GM23338 (cell line): Measurements from ENCODE around the gene SELENOS. TPM values are rescaled to one million over a fixed set of nuclear protein-coding genes. Genes with fewer than 3 reads are reported as not detected.

Experiments
- ATAC-seq: fragments of 200-7000 bp; cut with Tn5 transposase; 3 replicates; pipeline ENCODE4 v1.9.1; 2020
- DNase-seq: peaks from one replicate; pipeline ENCODE4 v3.0.0-alpha.2; 2015; ENCODE audit warnings: low spot score
- H2AFZ ChIP-seq: fragments of 200-600 bp; sonication (generic); 2 replicates; pipeline ENCODE4 v1.8.0; 2016; ENCODE audit warnings: antibody characterized with exemption, mild to moderate bottlenecking, moderate library complexity
- H3F3A ChIP-seq: fragments of 200-600 bp; sonication (generic); replicated peaks from 2 replicates; pipeline ENCODE4 v1.8.0; 2017; ENCODE audit warnings: antibody characterized with exemption, mixed run types, low read depth
- H3K27ac ChIP-seq: fragments of 200-600 bp; sonication (generic); 2 replicates; pipeline ENCODE4 v1.6.1; 2016; ENCODE audit warnings: low read depth
- H3K27me3 ChIP-seq: fragments of 200-600 bp; sonication (generic); 2 replicates; pipeline ENCODE4 v1.8.0; 2016; ENCODE audit warnings: mild to moderate bottlenecking, mixed run types, moderate library complexity; ENCODE audit not compliant: insufficient read depth
- H3K36me3 ChIP-seq: fragments of 200-600 bp; sonication (generic); 2 replicates; pipeline ENCODE4 v1.8.0; 2016; ENCODE audit warnings: mild to moderate bottlenecking; ENCODE audit not compliant: insufficient read depth
- H3K4me1 ChIP-seq: fragments of 200-600 bp; sonication (generic); 2 replicates; pipeline ENCODE4 v1.8.0; 2016; ENCODE audit warnings: mild to moderate bottlenecking, moderate library complexity; ENCODE audit not compliant: insufficient read depth
- H3K4me2 ChIP-seq: fragments of 200-600 bp; sonication (generic); 2 replicates; pipeline ENCODE4 v1.7.1; 2017; ENCODE audit warnings: mixed run types
- H3K4me3 ChIP-seq: fragments of 200-600 bp; sonication (generic); 2 replicates; pipeline ENCODE4 v1.6.1; 2016; ENCODE audit warnings: mixed run types
- H3K79me2 ChIP-seq: fragments of 200-600 bp; sonication (generic); replicated peaks from 2 replicates; pipeline ENCODE4 v1.8.0; 2017; ENCODE audit warnings: mild to moderate bottlenecking; ENCODE audit not compliant: insufficient read depth
- H3K9me2 ChIP-seq: fragments of 200-600 bp; sonication (generic); 2 replicates; pipeline ENCODE4 v1.8.0; 2017; ENCODE audit not compliant: insufficient read depth
- H4K20me1 ChIP-seq: fragments of 200-600 bp; sonication (generic); replicated peaks from 2 replicates; pipeline ENCODE4 v1.8.0; 2017; ENCODE audit warnings: mild to moderate bottlenecking; ENCODE audit not compliant: insufficient read depth
- H3K27ac Mint-ChIP-seq: 2 replicates; pipeline ENCODE4 v1.8.0; 2020; ENCODE audit warnings: inconsistent platforms, mild to moderate bottlenecking, moderate library complexity, mixed read lengths
- H3K27me3 Mint-ChIP-seq: 3 replicates; pipeline ENCODE4 v1.8.0; 2022; ENCODE audit warnings: low read depth, mild to moderate bottlenecking, moderate library complexity, mixed read lengths, inconsistent platforms; ENCODE audit not compliant: insufficient read depth, poor library complexity
- H3K36me3 Mint-ChIP-seq: 3 replicates; pipeline ENCODE4 v1.8.0; 2021; ENCODE audit warnings: low read depth, mild to moderate bottlenecking, inconsistent platforms, moderate library complexity, mixed read lengths
- H3K4me1 Mint-ChIP-seq: 3 replicates; pipeline ENCODE4 v1.8.0; 2020; ENCODE audit warnings: mild to moderate bottlenecking, inconsistent platforms, mixed read lengths
- H3K4me3 Mint-ChIP-seq: 3 replicates; pipeline ENCODE4 v1.8.0; 2021; ENCODE audit warnings: moderate library complexity, mild to moderate bottlenecking, inconsistent platforms, mixed read lengths
- H3K9me3 Mint-ChIP-seq: 3 replicates; pipeline ENCODE4 v1.8.0; 2020; ENCODE audit warnings: moderate library complexity, mild to moderate bottlenecking, inconsistent platforms, mixed read lengths
- EZH2 ChIP-seq: fragments of 200-600 bp; sonication (generic); IDR thresholded peaks from one replicate; pipeline ENCODE4 v1.8.0; 2017; ENCODE audit warnings: antibody characterized with exemption, mild to moderate bottlenecking, low read depth; ENCODE audit not compliant: unreplicated experiment
- EZH2phosphoT487 ChIP-seq: fragments of 200-600 bp; sonication (generic); IDR thresholded peaks from one replicate; pipeline ENCODE4 v1.8.1; 2018; ENCODE audit warnings: antibody characterized with exemption; ENCODE audit not compliant: unreplicated experiment
- JUNB ChIP-seq: IDR thresholded peaks from one replicate; pipeline ENCODE4 v1.6.1; 2016; ENCODE audit warnings: antibody characterized with exemption; ENCODE audit not compliant: unreplicated experiment
- NANOG ChIP-seq: IDR thresholded peaks from 2 replicates; pipeline ENCODE4 v1.6.1; 2016; ENCODE audit warnings: antibody characterized with exemption, borderline replicate concordance
- POLR2AphosphoS5 ChIP-seq: IDR thresholded peaks from 2 replicates; pipeline ENCODE4 v1.6.1; 2016; ENCODE audit warnings: antibody characterized with exemption, low read depth
- ZNF114 ChIP-seq: fragments of 250-450 bp; sonication (Bioruptor Pico); IDR thresholded peaks from 2 replicates; pipeline ENCODE4 v1.5.0; 2020; ENCODE audit warnings: mild to moderate bottlenecking, moderate library complexity
- ZNF331 ChIP-seq: fragments of 250-450 bp; sonication (Bioruptor Pico); IDR thresholded peaks from 2 replicates; pipeline ENCODE4 v1.5.0; 2020; ENCODE audit warnings: low read depth, mild to moderate bottlenecking, moderate library complexity
- polyA plus RNA-seq: library from polyadenylated mRNA; unstranded; fragments of >200 nt; fragmentation: Nextera tagmentation; extraction: Ambion mirVana; gene quantifications from 2 replicates; pipeline ENCODE4 v1.2.1, GENCODE V29; 2016
- total RNA-seq: library from RNA; depleted of rRNA; stranded (reverse); fragments of >200 nt; shearing (Covaris generic); gene quantifications from 2 replicates; pipeline ENCODE4 v1.2.3, GENCODE V29; 2014
- TF ChIP-seq, protein P1 (sequence below): fragments of 250-450 bp; sonication (Bioruptor Pico); IDR thresholded peaks from 2 replicates; pipeline ENCODE4 v1.5.0; 2020; ENCODE audit warnings: mild to moderate bottlenecking, moderate library complexity
- TF ChIP-seq, protein P2 (sequence below): IDR thresholded peaks from 2 replicates; pipeline ENCODE4 v1.6.1; 2016; ENCODE audit warnings: antibody characterized with exemption

Gene SELENOS
- total and polyA plus RNA-seq, 2 experiments from 2014 or later = 37.0 to 106 TPM

DNA sequence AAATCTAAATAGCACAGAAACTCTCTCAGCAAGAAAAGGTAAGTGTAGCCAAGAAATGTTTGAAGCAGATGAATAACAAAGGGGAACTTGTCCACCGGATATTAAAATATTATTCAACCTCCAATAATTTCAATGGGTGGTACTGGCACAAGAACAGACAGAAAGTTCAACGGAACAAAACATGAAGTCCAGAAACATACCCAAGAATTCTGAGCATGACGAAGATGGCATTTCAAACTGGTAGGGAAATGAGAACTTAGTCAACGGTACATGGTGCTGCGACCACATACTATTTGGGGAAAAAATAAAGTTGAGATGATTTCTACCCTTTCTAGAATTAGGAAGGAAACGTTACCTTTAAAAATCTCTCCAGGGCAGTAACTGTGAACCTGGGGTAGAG is 30.9 kb downstream of the SELENOS start (continued):
- TF ChIP-seq, protein P1, sequence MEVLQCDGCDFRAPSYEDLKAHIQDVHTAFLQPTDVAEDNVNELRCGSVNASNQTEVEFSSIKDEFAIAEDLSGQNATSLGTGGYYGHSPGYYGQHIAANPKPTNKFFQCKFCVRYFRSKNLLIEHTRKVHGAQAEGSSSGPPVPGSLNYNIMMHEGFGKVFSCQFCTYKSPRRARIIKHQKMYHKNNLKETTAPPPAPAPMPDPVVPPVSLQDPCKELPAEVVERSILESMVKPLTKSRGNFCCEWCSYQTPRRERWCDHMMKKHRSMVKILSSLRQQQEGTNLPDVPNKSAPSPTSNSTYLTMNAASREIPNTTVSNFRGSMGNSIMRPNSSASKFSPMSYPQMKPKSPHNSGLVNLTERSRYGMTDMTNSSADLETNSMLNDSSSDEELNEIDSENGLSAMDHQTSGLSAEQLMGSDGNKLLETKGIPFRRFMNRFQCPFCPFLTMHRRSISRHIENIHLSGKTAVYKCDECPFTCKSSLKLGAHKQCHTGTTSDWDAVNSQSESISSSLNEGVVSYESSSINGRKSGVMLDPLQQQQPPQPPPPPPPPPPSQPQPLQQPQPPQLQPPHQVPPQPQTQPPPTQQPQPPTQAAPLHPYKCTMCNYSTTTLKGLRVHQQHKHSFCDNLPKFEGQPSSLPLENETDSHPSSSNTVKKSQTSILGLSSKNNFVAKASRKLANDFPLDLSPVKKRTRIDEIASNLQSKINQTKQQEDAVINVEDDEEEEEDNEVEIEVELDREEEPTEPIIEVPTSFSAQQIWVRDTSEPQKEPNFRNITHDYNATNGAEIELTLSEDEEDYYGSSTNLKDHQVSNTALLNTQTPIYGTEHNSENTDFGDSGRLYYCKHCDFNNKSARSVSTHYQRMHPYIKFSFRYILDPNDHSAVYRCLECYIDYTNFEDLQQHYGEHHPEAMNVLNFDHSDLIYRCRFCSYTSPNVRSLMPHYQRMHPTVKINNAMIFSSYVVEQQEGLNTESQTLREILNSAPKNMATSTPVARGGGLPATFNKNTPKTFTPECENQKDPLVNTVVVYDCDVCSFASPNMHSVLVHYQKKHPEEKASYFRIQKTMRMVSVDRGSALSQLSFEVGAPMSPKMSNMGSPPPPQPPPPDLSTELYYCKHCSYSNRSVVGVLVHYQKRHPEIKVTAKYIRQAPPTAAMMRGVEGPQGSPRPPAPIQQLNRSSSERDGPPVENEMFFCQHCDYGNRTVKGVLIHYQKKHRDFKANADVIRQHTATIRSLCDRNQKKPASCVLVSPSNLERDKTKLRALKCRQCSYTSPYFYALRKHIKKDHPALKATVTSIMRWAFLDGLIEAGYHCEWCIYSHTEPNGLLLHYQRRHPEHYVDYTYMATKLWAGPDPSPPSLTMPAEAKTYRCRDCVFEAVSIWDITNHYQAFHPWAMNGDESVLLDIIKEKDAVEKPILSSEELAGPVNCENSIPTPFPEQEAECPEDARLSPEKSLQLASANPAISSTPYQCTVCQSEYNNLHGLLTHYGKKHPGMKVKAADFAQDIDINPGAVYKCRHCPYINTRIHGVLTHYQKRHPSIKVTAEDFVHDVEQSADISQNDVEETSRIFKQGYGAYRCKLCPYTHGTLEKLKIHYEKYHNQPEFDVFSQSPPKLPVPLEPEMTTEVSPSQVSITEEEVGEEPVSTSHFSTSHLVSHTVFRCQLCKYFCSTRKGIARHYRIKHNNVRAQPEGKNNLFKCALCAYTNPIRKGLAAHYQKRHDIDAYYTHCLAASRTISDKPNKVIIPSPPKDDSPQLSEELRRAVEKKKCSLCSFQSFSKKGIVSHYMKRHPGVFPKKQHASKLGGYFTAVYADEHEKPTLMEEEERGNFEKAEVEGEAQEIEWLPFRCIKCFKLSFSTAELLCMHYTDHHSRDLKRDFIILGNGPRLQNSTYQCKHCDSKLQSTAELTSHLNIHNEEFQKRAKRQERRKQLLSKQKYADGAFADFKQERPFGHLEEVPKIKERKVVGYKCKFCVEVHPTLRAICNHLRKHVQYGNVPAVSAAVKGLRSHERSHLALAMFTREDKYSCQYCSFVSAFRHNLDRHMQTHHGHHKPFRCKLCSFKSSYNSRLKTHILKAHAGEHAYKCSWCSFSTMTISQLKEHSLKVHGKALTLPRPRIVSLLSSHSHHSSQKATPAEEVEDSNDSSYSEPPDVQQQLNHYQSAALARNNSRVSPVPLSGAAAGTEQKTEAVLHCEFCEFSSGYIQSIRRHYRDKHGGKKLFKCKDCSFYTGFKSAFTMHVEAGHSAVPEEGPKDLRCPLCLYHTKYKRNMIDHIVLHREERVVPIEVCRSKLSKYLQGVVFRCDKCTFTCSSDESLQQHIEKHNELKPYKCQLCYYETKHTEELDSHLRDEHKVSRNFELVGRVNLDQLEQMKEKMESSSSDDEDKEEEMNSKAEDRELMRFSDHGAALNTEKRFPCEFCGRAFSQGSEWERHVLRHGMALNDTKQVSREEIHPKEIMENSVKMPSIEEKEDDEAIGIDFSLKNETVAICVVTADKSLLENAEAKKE (CRISPR knock-in tag) = no peak
- TF ChIP-seq, protein P2, sequence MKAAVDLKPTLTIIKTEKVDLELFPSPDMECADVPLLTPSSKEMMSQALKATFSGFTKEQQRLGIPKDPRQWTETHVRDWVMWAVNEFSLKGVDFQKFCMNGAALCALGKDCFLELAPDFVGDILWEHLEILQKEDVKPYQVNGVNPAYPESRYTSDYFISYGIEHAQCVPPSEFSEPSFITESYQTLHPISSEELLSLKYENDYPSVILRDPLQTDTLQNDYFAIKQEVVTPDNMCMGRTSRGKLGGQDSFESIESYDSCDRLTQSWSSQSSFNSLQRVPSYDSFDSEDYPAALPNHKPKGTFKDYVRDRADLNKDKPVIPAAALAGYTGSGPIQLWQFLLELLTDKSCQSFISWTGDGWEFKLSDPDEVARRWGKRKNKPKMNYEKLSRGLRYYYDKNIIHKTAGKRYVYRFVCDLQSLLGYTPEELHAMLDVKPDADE = no peak
- TF ChIP-seq EZH2phosphoT487 (no peak), ZNF331 (no peak), JUNB (no peak), POLR2AphosphoS5 (no peak), NANOG (no peak), ZNF114 (no peak)

DNA sequence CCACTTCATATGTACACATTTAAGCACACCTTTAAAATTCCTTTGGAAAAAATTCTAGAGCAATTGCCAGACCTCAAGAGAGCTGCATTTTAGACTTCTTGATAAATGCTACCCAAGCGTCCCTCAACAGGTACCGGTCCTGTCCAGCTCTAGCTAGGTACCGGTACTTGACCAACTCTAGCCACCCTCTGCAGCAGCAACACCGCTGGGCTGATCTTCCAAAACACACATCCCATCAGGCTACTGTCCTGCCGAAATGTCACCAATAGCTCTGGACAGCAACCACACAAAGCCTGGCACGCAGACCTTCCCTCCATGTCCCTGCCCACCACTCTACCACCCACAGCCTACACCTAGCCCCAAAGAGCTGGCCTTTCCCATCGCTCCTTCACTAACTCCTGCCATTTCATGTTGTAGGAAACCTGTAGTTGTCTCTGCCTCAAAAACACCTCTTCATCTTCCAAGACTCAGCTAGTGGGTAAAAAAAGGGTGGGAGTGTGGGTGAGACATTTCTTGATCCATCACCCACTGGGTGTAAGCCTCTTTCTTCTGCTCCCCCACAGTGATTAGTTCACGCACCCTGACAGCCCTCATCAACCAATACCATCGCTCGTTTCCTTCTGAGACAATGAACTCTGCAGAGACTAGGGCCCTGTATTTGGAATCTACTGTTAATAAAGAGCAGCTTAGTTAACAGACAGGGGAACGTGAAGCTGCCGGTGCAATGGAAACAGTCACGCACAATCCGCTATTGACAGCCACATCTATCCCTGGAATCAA is 32.2 kb downstream of the SELENOS start:
- no peaks in the 10 kb centered on the region; the same call in none of the 2 replicates for H3K36me3 ChIP-seq
- H3K79me2 ChIP-seq = peaks cover 100% of the 10 kb centered on the region
- Mint-ChIP-seq H3K36me3 (peaks cover 8% of the 10 kb centered on the region; the same call in 2 of the 3 replicates), H3K27me3 (no peaks in the 10 kb centered on the region), H3K9me3 (no peaks in the 10 kb centered on the region), H3K4me1 (peaks cover 70% of the 10 kb centered on the region), H3K4me3 (no peak overlapping the region; the same call in 2 of the 3 replicates), H3K27ac (no peak overlapping the region)
- H3K4me2 ChIP-seq = 0 out of 2 replicates have a peak overlapping the region, but pooled peaks have one; percentile 8
- ATAC-seq = no peak
- H3K27ac ChIP-seq = peak overlapping the region; percentile 40; the same call in 1 of the 2 replicates
- peaks cover 62% of the 10 kb centered on the region for H3K4me1 ChIP-seq
- no peak overlapping the region for H2AFZ ChIP-seq
- H3K9me2 ChIP-seq = no peaks in the 10 kb centered on the region
- no peaks in the 10 kb centered on the region for H3K27me3 ChIP-seq
- DNase-seq = no peak
- H3F3A ChIP-seq = no peaks in the 10 kb centered on the region
- peaks cover 73% of the 10 kb centered on the region for H4K20me1 ChIP-seq
- H3K4me3 ChIP-seq = no peak overlapping the region
- no peak for TF ChIP-seq EZH2
